GM12865 (cell line): ENCODE measurements around the gene PAQR5.

Source experiments
- DNase-seq: peaks from one replicate; pipeline ENCODE4 v3.0.0; 2010; ENCODE audit warnings: low read depth
- H3K4me3 ChIP-seq: 2 replicates; pipeline ENCODE4 v1.5.1; 2011; ENCODE audit warnings: mild to moderate bottlenecking, low read depth, low read length, control low read depth
- CTCF ChIP-seq: IDR thresholded peaks from 2 replicates; pipeline ENCODE4 v1.5.1; 2011; ENCODE audit warnings: low read length, control low read depth, low read depth, inconsistent platforms; ENCODE audit not compliant: insufficient read depth; ENCODE audit errors: missing control alignments

Gene PAQR5

GRCh38 chr15:69292826-69293420 lies 5.8 kb upstream of the PAQR5 start:
- DNase-seq = no peak
- H3K4me3 ChIP-seq = no peak overlapping the region
- TF ChIP-seq CTCF = no peak

DNA sequence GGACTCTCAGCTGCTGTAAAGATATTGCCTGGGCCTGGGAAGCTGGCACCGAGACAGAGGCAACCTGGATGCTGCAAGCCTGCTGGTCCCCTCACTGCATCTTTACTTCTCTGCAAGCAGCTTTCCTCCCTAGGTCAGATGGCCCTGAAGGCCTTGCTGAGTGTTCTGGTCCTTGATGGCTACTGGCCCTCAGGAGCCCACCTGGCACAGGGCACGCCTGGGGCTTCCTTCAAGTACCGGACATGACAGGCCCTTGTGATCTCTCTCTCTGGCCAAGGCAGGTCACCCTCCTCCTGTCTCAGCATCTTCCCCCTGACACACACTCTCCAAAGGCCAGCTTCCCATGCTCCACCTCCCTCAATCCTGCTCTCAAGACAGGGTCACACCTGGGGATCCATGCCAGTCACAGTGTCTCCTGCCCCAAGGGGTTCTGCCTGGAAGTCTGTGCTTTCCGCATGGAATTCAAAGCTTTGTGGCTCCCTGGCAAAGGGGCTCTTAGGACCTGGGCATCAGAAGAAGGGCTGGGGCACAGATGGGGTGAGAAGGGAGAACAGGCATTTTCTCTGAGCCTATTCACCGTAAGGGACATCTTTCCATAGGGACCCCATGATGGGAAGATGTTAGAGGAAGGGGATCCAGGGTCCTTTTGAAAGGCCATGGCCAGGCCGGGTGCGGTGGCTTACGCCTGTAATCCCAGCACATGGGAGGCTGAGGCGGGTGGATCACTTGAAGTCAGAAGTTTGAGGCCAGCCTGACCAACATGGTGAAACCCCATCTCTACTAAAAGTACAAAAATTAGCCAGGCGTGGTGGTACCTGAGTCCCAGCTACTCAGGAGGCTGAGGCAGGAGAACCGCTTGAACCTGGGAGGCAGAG lies 4.7 kb upstream of the PAQR5 start:
- no peak for TF ChIP-seq CTCF
- DNase-seq = no peak
- no peak overlapping the region for H3K4me3 ChIP-seq

GRCh38 chr15:69296606-69297005 lies 2.1 kb upstream of the PAQR5 start:
- no peak overlapping the region for H3K4me3 ChIP-seq
- no peak for TF ChIP-seq CTCF
- no peak for DNase-seq

DNA sequence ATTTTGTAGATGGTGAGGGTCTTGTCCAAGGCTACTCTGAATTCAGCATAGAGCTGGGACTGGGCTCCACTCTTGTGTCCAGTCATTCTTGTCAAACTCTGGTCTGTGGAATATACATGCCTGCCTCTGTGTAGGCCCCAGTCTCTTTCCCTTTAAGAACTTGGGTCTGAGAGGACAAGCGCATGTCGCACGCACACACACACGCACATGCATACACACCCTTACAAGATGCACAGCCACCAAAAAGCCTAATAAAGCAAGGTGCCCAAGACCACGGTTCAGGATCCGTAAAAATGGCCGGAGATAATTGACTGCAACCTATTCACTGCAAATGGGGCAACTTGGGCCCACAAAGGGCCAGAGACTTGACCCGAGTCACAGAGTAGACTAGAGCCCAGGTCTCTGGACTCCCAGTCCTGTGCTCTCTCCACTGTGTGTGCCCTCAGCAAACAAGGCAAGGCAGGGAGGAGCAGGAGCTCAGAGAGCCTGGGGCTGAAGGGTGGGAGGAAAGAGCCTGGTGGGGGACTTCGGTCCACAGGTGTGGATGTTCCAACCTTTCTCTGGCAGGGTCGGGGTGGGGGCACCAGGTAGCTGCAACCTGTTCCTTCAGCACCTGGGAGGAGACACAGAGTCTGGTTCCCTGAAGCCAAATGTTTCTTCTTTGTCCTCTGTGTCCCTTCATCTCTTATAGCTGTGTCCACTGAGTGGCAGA lies 914 bp upstream of the PAQR5 start:
- DNase-seq = peak; percentile 10
- no peak overlapping the region for H3K4me3 ChIP-seq
- TF ChIP-seq CTCF = no peak

DNA sequence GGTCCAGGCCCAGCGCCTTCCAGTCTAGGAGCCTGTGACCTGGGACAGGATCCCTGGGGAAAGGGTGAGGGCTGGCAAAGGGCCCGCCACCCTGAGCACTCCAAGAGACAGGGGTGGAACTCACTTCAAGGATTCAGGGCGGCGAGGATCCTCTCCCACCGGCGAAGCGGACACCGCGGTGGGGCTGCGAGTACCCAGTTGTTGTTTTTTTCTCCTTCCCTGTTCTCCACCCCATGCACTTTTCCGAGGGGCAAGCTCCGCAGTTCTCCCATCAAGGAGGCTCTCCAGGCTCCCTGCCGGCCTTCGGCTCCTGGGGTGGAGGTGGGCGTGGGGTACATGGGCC lies 387 bp upstream of the PAQR5 start:
- no peak for TF ChIP-seq CTCF
- no peak overlapping the region for H3K4me3 ChIP-seq
- no peak for DNase-seq

- DNase-seq = no peak
- no peak overlapping the region for H3K4me3 ChIP-seq
- no peak for TF ChIP-seq CTCF
Measured at GRCh38 chr15:69299451-69299886, 757 bp downstream of the PAQR5 start.
